Mononuclear cell (primary cell): ENCODE measurements around the gene POLR2L. TPM values are rescaled to one million over a fixed set of nuclear protein-coding genes. Genes with fewer than 3 reads are reported as not detected.

Experiments used
- total RNA-seq: library from RNA; depleted of rRNA; stranded (reverse); fragments of >200 nt; gene quantifications from one replicate; pipeline ENCODE4 v1.2.3, GENCODE V29; 2012

The POLR2L gene
- total RNA-seq, 1 donor, result 11.2 TPM

Other genes with a start within 250 kb of the POLR2L start
- gene IRF7, start 226.6 kb downstream of the POLR2L start, total RNA-seq, result 50.9 TPM
- 0.10 TPM for gene CDHR5, start 217.6 kb downstream of the POLR2L start, total RNA-seq
- not detected for gene SCT, start 215.3 kb downstream of the POLR2L start, total RNA-seq
- gene DRD4, start 205.3 kb downstream of the POLR2L start, total RNA-seq, result 0.10 TPM
- gene DEAF1, start 147.3 kb downstream of the POLR2L start, total RNA-seq, result 30.7 TPM
- gene TMEM80, start 146.7 kb downstream of the POLR2L start, total RNA-seq, result 8.3 TPM
- gene EPS8L2, start 136.3 kb downstream of the POLR2L start, total RNA-seq, result 2.1 TPM
- gene TALDO1, start 95.1 kb downstream of the POLR2L start, total RNA-seq, result 141 TPM
- gene GATD1, start 65.0 kb downstream of the POLR2L start, total RNA-seq, result 7.2 TPM
- not detected for gene CEND1, start 52.4 kb downstream of the POLR2L start, total RNA-seq
- 3.5 TPM for gene SLC25A22, start 44.2 kb downstream of the POLR2L start, total RNA-seq
- 6.2 TPM for gene PIDD1, start 37.3 kb downstream of the POLR2L start, total RNA-seq
- gene RPLP2, start 32.6 kb downstream of the POLR2L start, total RNA-seq, result 653 TPM
- gene PNPLA2, start 23.6 kb downstream of the POLR2L start, total RNA-seq, result 81.0 TPM
- gene CRACR2B, start 14.6 kb downstream of the POLR2L start, total RNA-seq, result 0.84 TPM
- gene CD151, start 9.6 kb downstream of the POLR2L start, total RNA-seq, result 28.5 TPM
- 15.5 TPM for gene TSPAN4, start 323 bp upstream of the POLR2L start, total RNA-seq
- 8.2 TPM for gene CHID1, start 68.3 kb upstream of the POLR2L start, total RNA-seq
- gene AP2A2, start 83.3 kb upstream of the POLR2L start, total RNA-seq, result 40.0 TPM
- under 0.01 TPM for gene MUC6, start 194.2 kb upstream of the POLR2L start, total RNA-seq
- not detected for gene MUC2, start 232.3 kb upstream of the POLR2L start, total RNA-seq